NB4 (cell line): ENCODE results near the gene CEMIP2.

Experiments
- DNase-seq: peaks from one replicate; pipeline ENCODE4 v3.0.0; 2010; ENCODE audit warnings: low read depth
- H3K4me3 ChIP-seq: one replicate; pipeline ENCODE4 v1.5.1; 2011; ENCODE audit warnings: mild to moderate bottlenecking, low read depth, low read length, moderate library complexity
- CTCF ChIP-seq: IDR thresholded peaks from one replicate; pipeline ENCODE4 v1.5.1; 2012; ENCODE audit warnings: low read depth, low read length
- MAX ChIP-seq: IDR thresholded peaks from 2 replicates; pipeline ENCODE4 v1.6.1; 2011; ENCODE audit warnings: low read depth, low read length
- MYC ChIP-seq: IDR thresholded peaks from 2 replicates; pipeline ENCODE4 v1.6.1; 2011; ENCODE audit warnings: low read depth, low read length
- POLR2A ChIP-seq: IDR thresholded peaks from 2 replicates; pipeline ENCODE4 v1.6.1; 2011; ENCODE audit warnings: mild to moderate bottlenecking; ENCODE audit not compliant: insufficient read length; ENCODE audit errors: extremely low read depth

CEMIP2 gene

GRCh38 chr9:71683598-71684235 lies 84.6 kb downstream of the CEMIP2 start:
- no peak overlapping the region for H3K4me3 ChIP-seq
- DNase-seq: peak; percentile 59
- no peak for TF ChIP-seq CTCF
- peak; percentile 27 for TF ChIP-seq MYC
- peak; percentile 79 for TF ChIP-seq MAX

GRCh38 chr9:71681708-71682272 lies 86.5 kb downstream of the CEMIP2 start:
- H3K4me3 ChIP-seq: no peak overlapping the region
- no peak for DNase-seq
- TF ChIP-seq MAX (no peak), POLR2A (no peak), CTCF (no peak), MYC (no peak)

- no peak for DNase-seq
- TF ChIP-seq CTCF: no peak
- TF ChIP-seq POLR2A: no peak
- no peak for TF ChIP-seq MYC
- no peak for TF ChIP-seq MAX
- H3K4me3 ChIP-seq: no peak overlapping the region
Observed at GRCh38 chr9:71681104-71681707, 87.1 kb downstream of the CEMIP2 start.

GRCh38 chr9:71680189-71680980 lies 87.9 kb downstream of the CEMIP2 start:
- no peak for DNase-seq
- H3K4me3 ChIP-seq: no peak overlapping the region
- TF ChIP-seq POLR2A: no peak
- TF ChIP-seq CTCF: no peak
- TF ChIP-seq MAX: no peak
- TF ChIP-seq MYC: no peak

- TF ChIP-seq MYC (no peak), MAX (no peak), POLR2A (no peak), CTCF (no peak)
- DNase-seq: no peak
- no peak overlapping the region for H3K4me3 ChIP-seq
Observed at GRCh38 chr9:71678999-71679398, 89.3 kb downstream of the CEMIP2 start.
